ENCODE measurements around the gene MAN1A2.

GRCh38 chr1:117531222-117531621 lies 164.0 kb downstream of the MAN1A2 start:
- TF ChIP-seq POLR2A (IDR thresholded peaks at IDR 0.05), result no peak
- TF ChIP-seq, protein P1, sequence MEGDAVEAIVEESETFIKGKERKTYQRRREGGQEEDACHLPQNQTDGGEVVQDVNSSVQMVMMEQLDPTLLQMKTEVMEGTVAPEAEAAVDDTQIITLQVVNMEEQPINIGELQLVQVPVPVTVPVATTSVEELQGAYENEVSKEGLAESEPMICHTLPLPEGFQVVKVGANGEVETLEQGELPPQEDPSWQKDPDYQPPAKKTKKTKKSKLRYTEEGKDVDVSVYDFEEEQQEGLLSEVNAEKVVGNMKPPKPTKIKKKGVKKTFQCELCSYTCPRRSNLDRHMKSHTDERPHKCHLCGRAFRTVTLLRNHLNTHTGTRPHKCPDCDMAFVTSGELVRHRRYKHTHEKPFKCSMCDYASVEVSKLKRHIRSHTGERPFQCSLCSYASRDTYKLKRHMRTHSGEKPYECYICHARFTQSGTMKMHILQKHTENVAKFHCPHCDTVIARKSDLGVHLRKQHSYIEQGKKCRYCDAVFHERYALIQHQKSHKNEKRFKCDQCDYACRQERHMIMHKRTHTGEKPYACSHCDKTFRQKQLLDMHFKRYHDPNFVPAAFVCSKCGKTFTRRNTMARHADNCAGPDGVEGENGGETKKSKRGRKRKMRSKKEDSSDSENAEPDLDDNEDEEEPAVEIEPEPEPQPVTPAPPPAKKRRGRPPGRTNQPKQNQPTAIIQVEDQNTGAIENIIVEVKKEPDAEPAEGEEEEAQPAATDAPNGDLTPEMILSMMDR (IDR thresholded peaks at IDR 0.05), result no peak

Measured in uterus (tissue), 2 donors.